Natural killer cell (primary cell): ENCODE data around the gene LIPG. TPM values are rescaled to one million over a fixed set of nuclear protein-coding genes. Genes with fewer than 3 reads are reported as not detected.

Experiments used
- ATAC-seq, 3 donors: fragments of 150-1000 bp in 2 of 3; fragments of 200-7000 bp in 1 of 3; cut with Tn5 transposase; 1 replicate in 1 of 3; 2 replicates in 2 of 3; pipeline ENCODE4 v1.10.0; 2021; ENCODE audit warnings: mild to moderate bottlenecking in 2 of 3, moderate library complexity in 2 of 3
- DNase-seq, 2 donors: peaks; one replicate each; pipeline versions ENCODE4 v3.0.0 to v3.0.0-alpha.2; 2013 to 2021; ENCODE audit warnings: mixed read lengths in 1 of 2
- H3K27ac ChIP-seq: one replicate; pipeline ENCODE4 v1.5.1; 2013; ENCODE audit warnings: mild to moderate bottlenecking, low read length
- H3K27me3 ChIP-seq: one replicate; pipeline ENCODE4 v1.6.1; 2013; ENCODE audit warnings: low read length; ENCODE audit not compliant: control insufficient read depth, insufficient read depth
- H3K36me3 ChIP-seq: one replicate; pipeline ENCODE4 v1.6.1; 2013; ENCODE audit warnings: low read length; ENCODE audit not compliant: control insufficient read depth, insufficient read depth
- H3K4me1 ChIP-seq: one replicate; pipeline ENCODE4 v1.6.1; 2013; ENCODE audit warnings: low read length; ENCODE audit not compliant: control insufficient read depth, insufficient read depth
- H3K4me3 ChIP-seq: one replicate; pipeline ENCODE4 v1.5.1; 2013; ENCODE audit warnings: low read length
- H3K9me3 ChIP-seq: one replicate; pipeline ENCODE4 v1.6.1; 2013; ENCODE audit warnings: low read length; ENCODE audit not compliant: control insufficient read depth, insufficient read depth
- H3K27ac Mint-ChIP-seq, 2 donors: one replicate each; pipeline ENCODE4 v1.8.0; 2022; ENCODE audit warnings: mild to moderate bottlenecking in 2 of 2, mixed read lengths in 2 of 2, moderate library complexity in 1 of 2
- H3K27me3 Mint-ChIP-seq, 2 donors: one replicate each; pipeline ENCODE4 v1.8.0; 2022; ENCODE audit warnings: low read depth in 2 of 2, mixed read lengths in 2 of 2
- H3K36me3 Mint-ChIP-seq: one replicate; pipeline ENCODE4 v1.8.0; 2022; ENCODE audit warnings: mixed read lengths
- H3K4me1 Mint-ChIP-seq, 2 donors: one replicate each; pipeline ENCODE4 v1.8.0; 2022; ENCODE audit warnings: mixed read lengths in 2 of 2
- H3K4me3 Mint-ChIP-seq: one replicate; pipeline ENCODE4 v1.8.0; 2022; ENCODE audit warnings: mild to moderate bottlenecking, moderate library complexity, mixed read lengths
- H3K9me3 Mint-ChIP-seq, 2 donors: one replicate each; pipeline ENCODE4 v1.8.0; 2022; ENCODE audit warnings: mixed read lengths in 2 of 2
- CTCF ChIP-seq: fragments of 200-600 bp; IDR thresholded peaks from one replicate; pipeline ENCODE4 v1.8.0; 2022; ENCODE audit warnings: antibody characterized with exemption
- WGBS: methylation state at CpG from one replicate; pipeline ENCODE4 v1.1.7; 2013; ENCODE audit warnings: missing lambda C conversion rate; ENCODE audit not compliant: insufficient coverage; 5-methylcytosine and 5-hydroxymethylcytosine counted together
- intact Hi-C: fragments of 100-400 bp; cut with micrococcal nuclease; formaldehyde crosslinking; loops from one replicate; pipeline ENCODE4 v1.14.2; 2022
- total RNA-seq, 4 donors: library from RNA; stranded (reverse); fragments of 120-200 nt in 1 of 4; gene quantifications; one replicate each; pipeline versions ENCODE4 v1.2.3 to v1.2.4, GENCODE V29; 2013 to 2022

LIPG gene
- total RNA-seq, 3 donors from 2014 or later (not counting 1 experiment from before 2014, with no cell fraction given) = 0.48 TPM; not detected in 2

DNA sequence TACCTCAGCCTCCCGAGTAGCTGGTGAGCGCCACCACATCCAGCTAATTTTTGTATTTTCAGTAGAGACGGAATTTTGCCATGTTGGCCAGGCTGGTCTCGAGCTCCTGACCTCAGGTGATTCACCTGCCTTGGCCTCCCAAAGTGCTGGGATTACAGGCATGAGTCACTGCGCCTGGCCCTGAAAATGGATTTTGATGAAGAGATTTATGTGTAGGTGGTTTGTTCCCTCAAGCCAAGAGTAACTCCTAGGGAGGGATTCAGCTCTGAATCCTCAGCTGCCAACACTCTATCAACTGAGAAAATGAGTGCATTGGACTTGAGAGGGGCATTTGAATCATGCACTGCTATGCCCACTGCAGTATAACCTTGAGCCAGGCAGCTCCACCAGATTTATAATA lies 17.5 kb upstream of the LIPG start:
- ATAC-seq (no peak), DNase-seq (no peak)
- intact Hi-C loops = no loop called here
- Histone ChIP-seq H3K27me3 (no peaks in the 10 kb centered on the region), H3K36me3 (no peaks in the 10 kb centered on the region), H3K9me3 (no peaks in the 10 kb centered on the region), H3K27ac (no peak overlapping the region), H3K4me3 (no peak overlapping the region), H3K4me1 (no peaks in the 10 kb centered on the region)
- WGBS = 83% methylated on average over 4 of the region's 5 CpGs
- no peaks in the 10 kb centered on the region for H3K36me3 Mint-ChIP-seq
- H3K9me3 Mint-ChIP-seq = no peaks in the 10 kb centered on the region
- no peak overlapping the region for H3K4me3 Mint-ChIP-seq
- H3K27me3 Mint-ChIP-seq = peaks cover 13 to 17% of the 10 kb centered on the region in 2 donors
- H3K4me1 Mint-ChIP-seq = no peaks in the 10 kb centered on the region
- H3K27ac Mint-ChIP-seq = no peak overlapping the region
- TF ChIP-seq CTCF = no peak

- Histone ChIP-seq H3K27ac (no peak overlapping the region), H3K9me3 (no peaks in the 10 kb centered on the region), H3K36me3 (no peaks in the 10 kb centered on the region), H3K27me3 (no peaks in the 10 kb centered on the region), H3K4me3 (no peak overlapping the region), H3K4me1 (no peaks in the 10 kb centered on the region)
- no peak for ATAC-seq
- Mint-ChIP-seq H3K4me1 (no peaks in the 10 kb centered on the region), H3K27me3 (peaks cover 13 to 22% of the 10 kb centered on the region in 2 donors), H3K4me3 (no peak overlapping the region), H3K9me3 (no peaks in the 10 kb centered on the region), H3K27ac (no peak overlapping the region), H3K36me3 (no peaks in the 10 kb centered on the region)
- intact Hi-C loops = no loop called here
- no peak for TF ChIP-seq CTCF
- DNase-seq = no peak
- WGBS = 100% methylated on average over 1 of the region's 1 CpG
Observed at GRCh38 chr18:49546278-49546677, 15.6 kb upstream of the LIPG start.

DNA sequence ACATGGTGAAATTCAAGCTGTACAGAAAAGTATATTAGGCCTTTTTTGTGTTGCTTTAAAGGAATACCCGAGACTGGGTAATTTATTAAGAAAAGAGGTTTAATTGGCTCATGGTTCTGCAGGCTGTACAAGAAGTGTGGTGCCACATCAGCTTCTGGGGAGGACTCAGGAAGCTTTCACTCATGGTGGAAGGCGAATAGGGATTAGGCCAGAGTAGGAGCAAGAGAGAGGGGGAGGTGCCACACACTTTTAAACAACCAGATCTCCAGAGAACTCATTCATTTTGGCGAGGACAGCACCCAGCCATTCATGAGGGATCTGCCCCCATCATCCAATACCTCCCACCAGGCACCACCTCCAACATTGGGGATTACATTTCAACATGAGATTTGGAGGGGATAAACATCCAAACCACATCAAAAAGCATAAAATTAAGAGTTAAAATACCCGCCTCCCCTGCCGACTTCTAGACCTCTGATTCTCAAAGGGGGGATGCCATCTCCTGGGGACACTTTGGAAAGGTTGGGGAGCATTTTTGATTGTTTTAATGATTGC lies 15.1 kb upstream of the LIPG start:
- Mint-ChIP-seq H3K27ac (no peak overlapping the region), H3K36me3 (no peaks in the 10 kb centered on the region), H3K27me3 (peaks cover 13 to 27% of the 10 kb centered on the region in 2 donors), H3K4me1 (no peaks in the 10 kb centered on the region), H3K9me3 (no peaks in the 10 kb centered on the region), H3K4me3 (no peak overlapping the region)
- no peaks in the 10 kb centered on the region for H3K36me3 ChIP-seq
- H3K4me1 ChIP-seq = no peaks in the 10 kb centered on the region
- H3K27me3 ChIP-seq = no peaks in the 10 kb centered on the region
- H3K9me3 ChIP-seq = no peaks in the 10 kb centered on the region
- intact Hi-C loops = no loop called here
- 91% methylated on average over 3 of the region's 5 CpGs for WGBS
- no peak overlapping the region for H3K4me3 ChIP-seq
- no peak for ATAC-seq
- DNase-seq = no peak
- H3K27ac ChIP-seq = no peak overlapping the region
- no peak for TF ChIP-seq CTCF

DNA sequence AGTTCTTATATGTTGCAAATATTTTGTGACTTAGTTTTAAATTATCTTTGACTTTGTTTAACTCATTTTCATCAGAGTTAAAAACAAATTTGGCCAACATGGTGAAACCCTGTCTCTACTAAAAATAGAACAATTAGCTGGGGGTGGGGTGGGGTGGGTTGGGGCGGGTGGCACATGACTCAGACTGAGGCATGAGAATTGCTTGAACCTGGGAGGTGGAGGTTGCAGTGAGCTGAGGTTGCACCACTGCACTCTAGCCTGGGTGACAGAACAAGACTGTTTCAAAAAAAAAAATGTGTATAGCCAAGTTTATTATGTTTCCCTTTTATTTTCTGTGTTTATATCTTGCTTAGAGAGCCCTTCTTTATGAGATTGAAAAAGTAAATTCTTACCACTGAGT lies 14.2 kb upstream of the LIPG start:
- intact Hi-C loops = no loop called here
- no peaks in the 10 kb centered on the region for H3K4me1 Mint-ChIP-seq
- no peak overlapping the region for H3K4me3 Mint-ChIP-seq
- peaks cover 13 to 32% of the 10 kb centered on the region in 2 donors for H3K27me3 Mint-ChIP-seq
- no peak for TF ChIP-seq CTCF
- no peaks in the 10 kb centered on the region for H3K36me3 ChIP-seq
- H3K9me3 ChIP-seq = no peaks in the 10 kb centered on the region
- H3K27me3 ChIP-seq = no peaks in the 10 kb centered on the region
- no peak overlapping the region for H3K27ac Mint-ChIP-seq
- WGBS = 100% methylated on average over 1 of the region's 1 CpG
- H3K4me3 ChIP-seq = no peak overlapping the region
- ATAC-seq = no peak
- DNase-seq = no peak
- H3K36me3 Mint-ChIP-seq = no peaks in the 10 kb centered on the region
- H3K27ac ChIP-seq = no peak overlapping the region
- H3K4me1 ChIP-seq = no peaks in the 10 kb centered on the region
- H3K9me3 Mint-ChIP-seq = no peaks in the 10 kb centered on the region
